HG03025 (cell line): ENCODE data around the gene COX8A.
"Not testable (repeated sequence)": the region's sequence is repeated elsewhere in the genome, so short reads cannot be mapped to it uniquely, and the experiment has no call there.

Source experiments
- ATAC-seq: cut with Tn5 transposase; IDR thresholded peaks from one replicate; pipeline ENCODE4 v1.9.1; 2021; ENCODE audit warnings: mild to moderate bottlenecking, moderate library complexity; ENCODE audit not compliant: unreplicated experiment, low FRiP score

The COX8A gene

DNA sequence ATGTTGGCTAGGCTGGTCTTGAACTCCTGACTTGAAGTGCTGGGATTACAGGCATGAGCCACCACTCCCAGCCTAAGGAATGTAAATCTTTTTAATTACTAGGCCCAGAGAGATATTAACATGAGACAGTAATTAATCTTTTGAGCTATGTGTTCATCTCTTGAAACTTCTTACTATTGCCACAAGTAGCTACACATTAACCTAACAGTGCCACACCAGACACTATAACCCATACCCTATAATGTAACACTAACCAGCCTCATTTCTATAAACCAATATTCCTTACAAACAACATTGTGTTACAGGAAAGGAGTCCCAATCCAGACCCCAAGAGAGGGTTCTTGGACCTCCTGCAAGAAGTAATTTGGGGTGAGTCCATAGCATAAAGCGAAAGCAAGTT, 8.0 kb upstream of the COX8A start:
- ATAC-seq: no peak

DNA sequence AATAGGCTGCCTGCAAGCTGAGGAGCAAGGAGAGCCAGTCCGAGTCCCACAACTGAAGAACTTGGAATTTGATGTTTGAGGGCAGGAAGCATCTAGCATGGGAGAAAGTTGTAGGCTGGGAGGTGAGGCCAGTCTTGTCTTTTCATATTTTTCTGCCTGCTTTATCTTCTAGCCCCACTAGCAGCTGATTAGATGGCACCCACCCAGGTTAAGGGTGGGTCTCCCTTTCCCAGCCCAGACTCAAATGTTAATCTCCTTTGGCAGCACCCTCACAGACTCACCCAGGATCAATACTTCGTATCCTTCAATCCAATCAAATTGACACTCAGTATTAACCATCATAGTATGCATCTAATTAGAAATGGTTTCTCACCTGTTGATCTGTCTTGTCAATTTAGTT, 5.0 kb upstream of the COX8A start:
- no peak for ATAC-seq

DNA sequence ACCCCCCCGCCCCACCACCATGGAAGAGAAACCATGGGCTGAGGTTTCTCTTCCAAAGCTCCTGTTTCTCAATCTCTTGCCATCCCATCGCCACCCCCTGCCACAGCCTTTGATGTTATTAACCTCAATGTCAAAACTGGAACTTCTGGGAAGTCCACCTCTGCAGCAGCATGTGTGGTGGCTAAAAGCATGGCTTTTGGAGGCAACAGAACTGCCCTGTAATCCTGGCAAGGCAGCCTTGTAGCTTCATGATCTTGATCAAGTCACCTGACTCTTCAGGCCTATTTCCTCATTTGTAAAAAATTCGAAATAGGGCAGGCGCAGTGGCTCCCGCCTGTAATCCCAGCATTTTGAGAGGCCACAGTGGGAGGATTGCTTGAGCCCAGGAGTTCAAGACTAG, 3.5 kb upstream of the COX8A start:
- ATAC-seq: no peak

DNA sequence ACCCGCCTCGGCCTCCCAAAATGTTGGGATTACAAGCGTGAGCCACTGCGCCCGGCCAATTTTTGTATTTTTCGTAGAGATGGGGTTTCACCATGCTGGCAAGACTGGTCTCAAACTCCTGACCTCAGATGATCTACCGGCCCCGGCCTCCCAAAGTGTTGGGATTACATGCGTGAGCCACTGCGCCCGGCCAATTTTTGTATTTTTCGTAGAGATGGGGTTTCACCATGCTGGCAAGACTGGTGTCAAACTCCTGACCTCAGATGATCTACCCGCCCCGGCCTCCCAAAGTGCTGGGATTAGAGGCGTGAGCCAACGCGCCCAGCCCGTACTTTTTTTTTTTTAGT, 535 bp upstream of the COX8A start:
- not testable (repeated sequence) for ATAC-seq

DNA sequence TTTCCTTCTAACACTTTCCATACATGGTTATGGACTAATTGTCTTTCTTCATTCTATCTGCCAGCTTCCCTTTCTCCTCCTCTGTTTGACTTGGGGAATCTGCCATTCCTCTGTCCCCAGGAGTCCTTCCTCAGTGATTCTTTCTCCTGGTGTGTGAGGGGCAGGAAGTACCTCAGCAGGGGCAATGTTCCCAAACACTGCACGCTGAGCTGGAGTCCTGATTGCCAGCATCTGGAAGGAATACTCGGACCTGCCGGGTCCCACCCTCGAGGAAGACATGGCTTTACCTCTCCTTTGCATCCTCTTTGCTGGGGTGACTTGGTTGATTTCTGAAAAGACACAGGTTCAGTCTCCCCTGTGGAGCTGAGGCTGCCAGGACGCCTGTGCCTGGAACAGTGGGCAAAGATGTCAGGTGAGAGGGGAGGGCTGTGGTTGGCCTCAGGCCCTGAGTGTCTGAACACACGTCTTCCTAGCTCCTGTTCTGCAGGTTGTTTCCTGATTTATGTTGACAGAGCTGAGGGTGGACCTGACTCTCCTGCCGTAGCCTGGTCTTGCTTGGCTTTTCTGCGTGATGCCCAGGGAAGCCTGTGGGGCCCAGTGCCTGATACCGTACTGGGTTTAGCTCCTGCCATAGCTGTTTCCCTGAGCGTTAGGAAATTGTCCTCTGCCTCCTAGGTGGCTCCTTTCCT, 4.3 kb downstream of the COX8A start:
- ATAC-seq: no peak

DNA sequence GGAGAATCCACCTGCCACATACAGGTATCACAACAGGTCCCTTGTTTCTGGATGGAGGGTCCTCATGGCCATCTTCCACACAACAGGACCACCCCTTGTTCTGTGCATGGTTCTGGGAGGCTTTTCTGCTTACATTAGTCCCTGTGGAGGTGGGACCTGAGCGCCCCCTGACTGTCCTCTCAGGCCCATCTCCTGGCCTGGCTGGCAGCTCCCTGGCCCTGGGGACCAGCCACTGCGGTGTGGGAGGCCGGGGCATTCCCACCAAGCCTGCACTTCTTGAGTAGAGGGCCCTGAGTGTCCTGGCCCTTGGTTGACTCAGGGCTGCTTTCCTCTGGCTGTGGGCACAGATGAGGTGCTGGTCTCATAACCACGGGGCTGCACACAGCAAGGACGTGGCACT, 5.0 kb downstream of the COX8A start:
- ATAC-seq: no peak

DNA sequence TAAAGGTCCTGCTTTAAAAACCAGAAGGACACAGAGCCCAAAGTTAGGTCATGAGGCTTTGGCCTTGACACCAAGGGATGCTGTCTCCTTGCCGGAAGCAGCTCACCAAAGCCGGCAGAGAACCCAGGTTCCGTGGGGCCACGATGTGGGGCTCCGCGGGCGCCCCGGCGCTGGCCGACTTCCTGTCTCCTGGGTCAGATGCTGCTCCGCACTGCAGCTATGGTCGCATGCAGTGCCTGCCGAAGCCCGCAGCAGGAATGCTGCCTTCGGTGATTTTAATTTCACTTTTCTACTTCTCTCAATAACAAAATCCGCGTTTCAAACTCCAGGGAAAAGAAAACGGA, 11.4 kb downstream of the COX8A start:
- ATAC-seq: peak; percentile 32

DNA sequence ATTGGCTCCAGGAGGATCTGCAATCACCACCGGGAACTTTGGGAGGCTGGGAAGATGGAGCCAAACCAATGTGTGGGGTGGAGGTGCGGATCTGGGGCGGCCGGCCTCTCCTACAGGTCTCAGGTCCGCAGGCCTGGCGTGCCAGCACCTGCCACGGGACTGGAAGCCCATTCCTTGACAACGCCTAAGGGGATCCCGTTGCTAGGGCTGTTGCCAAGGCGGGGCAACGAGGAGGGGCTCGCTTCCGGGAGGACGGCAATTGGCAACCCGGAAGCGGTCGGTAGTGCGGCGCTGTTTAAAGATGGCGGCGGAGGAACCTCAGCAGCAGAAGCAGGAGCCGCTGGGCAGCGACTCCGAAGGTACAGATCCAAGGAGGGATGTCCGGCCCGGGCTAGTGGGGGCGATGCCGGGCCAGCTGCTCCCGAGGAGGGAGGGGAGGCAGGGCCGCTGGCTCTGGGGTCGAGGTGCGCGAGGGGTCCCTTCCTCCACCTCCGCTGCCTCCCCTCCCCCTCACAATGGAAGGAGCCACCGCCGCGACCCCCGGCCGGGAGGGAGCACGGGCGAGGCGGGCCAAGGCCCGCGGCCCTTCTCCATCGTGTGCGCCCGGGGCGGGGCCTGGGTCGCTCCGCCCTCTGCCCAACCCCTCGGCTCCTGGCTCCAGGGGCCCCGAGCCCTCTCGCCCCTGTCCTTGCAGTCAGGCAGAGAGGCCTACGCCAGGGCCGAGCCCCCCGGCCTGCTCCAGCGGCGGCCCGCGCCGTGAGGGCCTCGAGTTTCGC, 11.9 kb downstream of the COX8A start, which contains the start of gene OTUB1:
Gene OTUB1 (plus strand): TSS at position 283 of the 776 bp plus-strand sequence. CDS start 19 bp downstream, at position 302.
- ATAC-seq: peak; percentile 79

DNA sequence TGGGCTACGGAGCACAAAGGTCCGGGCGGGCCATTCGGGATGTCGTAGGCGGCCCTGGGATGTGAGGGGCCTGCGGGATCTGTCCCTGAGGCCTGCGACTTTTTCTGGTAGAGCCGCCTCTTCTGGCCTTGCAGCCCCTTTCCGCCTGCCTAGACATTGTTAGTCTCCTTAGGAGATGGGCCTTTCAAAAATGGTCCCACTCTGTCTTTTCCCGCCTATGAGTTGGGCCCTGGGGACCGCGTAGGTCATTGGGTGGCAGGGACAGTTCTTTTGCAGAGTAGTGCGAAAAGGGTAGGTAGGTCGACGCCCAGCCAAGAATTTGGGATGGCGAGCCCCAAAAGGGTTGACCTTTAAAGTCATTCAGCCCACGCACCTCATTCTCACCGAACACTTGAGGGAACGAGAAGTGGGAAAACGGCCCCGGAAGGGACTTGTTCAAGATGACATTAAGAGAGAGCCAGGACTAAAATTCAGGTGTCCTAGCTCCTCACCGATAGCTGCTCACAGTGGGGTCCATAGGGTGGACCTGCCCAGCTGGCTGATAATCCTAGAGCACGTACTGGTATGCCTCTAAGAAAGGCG, 12.6 kb downstream of the COX8A start:
- peak; percentile 4 for ATAC-seq

DNA sequence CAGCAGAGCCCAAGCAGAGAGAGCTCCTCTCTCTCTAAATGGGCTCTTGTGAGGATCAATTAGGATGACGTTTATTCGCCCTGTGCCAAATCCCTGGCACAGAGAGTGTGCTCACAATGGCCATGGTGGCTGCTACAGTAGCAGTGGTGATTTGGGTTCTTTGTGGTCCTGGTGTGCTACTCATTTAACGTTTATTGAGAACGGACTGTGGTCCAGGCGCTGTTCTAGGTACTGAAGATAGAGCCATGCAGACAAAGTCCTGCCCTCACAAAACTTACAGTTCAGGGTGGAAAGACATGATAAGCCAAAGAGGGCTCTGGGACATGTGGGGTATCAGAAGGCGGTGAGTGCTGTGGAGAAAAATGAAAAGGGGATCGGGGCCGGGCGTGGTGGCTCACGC, 17.1 kb downstream of the COX8A start:
- no peak for ATAC-seq

DNA sequence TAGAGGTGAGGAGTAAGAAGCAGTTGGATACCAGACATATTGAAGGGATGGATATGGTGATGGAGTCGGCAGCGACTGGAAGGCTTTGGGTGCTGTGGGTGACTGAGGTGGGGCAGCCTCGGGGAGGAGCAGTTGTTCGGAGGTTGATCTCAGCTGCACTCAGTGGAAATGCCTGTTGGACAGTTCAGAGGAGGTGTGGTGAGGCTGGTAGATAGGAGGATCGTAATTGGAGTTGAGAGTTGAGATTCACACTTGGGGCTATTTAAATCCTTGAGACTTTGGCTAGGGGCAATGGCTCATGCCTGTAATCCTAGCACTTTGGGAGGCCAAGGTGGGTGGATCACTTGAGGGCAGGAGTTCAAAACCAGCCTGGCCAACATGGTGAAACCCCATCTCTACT, 18.7 kb downstream of the COX8A start:
- ATAC-seq: no peak

DNA sequence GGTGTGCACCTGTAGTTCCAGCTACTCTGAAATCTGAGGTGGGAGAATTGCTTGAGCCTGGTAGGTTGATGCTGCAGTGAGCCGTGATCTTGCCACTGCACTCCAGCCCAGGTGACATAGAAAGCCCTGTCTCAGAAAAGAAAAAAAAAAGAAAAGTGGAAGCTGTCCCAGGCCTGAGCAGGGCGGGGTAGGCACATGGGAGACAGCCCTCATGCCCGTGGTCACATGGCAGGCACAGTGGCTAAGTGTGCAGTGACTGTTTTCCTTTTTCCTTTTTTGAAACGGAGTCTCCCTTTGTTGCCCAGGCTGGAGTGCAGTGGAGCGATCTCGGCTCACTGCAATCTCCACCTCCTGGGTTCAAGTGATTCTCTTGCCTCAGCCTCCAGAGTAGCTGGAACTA, 19.6 kb downstream of the COX8A start:
- ATAC-seq: no peak

DNA sequence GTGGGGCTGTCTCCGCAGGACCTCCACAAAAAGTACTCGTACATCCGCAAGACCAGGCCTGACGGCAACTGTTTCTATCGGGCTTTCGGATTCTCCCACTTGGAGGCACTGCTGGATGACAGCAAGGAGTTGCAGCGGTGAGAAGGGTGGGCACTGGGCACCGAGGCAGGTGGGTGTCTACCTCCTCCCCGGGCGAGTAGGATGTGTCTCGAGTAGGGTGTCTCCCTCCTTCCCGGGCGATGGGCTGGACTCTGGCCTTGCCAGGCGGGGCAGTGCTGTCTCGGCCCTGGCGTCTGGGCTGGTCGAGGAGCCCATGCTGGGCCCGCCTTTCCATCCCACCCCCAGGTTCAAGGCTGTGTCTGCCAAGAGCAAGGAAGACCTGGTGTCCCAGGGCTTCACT, 22.1 kb downstream of the COX8A start:
- no peak for ATAC-seq

DNA sequence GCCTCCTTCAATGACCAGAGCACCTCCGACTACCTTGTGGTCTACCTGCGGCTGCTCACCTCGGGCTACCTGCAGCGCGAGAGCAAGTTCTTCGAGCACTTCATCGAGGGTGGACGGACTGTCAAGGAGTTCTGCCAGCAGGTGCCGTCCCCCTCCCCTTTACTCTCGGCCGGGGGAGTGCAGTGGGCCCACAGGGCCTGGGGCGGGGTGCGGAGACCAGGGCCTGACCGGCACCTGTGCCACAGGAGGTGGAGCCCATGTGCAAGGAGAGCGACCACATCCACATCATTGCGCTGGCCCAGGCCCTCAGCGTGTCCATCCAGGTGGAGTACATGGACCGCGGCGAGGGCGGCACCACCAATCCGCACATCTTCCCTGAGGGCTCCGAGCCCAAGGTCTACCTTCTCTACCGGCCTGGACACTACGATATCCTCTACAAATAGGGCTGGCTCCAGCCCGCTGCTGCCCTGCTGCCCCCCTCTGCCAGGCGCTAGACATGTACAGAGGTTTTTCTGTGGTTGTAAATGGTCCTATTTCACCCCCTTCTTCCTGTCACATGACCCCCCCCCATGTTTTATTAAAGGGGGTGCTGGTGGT, 22.8 kb downstream of the COX8A start:
- no peak for ATAC-seq

DNA sequence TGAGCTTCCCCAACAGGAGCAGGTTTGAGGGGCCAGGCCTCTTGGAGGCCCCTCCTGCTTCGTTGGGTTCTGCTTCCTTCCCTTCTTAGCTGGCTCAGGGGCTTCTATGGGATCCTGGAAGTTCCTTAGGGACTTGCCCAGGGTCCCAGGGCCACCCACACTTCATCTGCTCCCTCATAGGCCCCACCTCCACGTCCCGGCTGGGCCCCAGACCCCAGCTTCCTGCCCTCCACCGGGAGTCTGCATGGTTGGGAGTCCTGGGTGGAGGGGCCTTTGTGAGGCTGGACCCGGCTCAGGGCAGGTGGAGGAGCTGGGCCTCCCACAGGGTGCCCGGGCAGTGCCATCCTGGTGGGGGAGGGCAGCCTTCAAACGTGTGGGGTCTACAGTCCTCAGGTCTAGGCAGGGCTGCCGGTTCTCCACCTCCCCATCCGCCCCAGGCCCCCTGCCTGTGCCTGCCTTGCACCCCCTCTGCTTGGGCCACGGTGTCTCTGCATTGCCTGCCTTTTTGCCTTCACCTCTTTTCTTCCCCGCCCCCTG, 23.4 kb downstream of the COX8A start:
- ATAC-seq: no peak

DNA sequence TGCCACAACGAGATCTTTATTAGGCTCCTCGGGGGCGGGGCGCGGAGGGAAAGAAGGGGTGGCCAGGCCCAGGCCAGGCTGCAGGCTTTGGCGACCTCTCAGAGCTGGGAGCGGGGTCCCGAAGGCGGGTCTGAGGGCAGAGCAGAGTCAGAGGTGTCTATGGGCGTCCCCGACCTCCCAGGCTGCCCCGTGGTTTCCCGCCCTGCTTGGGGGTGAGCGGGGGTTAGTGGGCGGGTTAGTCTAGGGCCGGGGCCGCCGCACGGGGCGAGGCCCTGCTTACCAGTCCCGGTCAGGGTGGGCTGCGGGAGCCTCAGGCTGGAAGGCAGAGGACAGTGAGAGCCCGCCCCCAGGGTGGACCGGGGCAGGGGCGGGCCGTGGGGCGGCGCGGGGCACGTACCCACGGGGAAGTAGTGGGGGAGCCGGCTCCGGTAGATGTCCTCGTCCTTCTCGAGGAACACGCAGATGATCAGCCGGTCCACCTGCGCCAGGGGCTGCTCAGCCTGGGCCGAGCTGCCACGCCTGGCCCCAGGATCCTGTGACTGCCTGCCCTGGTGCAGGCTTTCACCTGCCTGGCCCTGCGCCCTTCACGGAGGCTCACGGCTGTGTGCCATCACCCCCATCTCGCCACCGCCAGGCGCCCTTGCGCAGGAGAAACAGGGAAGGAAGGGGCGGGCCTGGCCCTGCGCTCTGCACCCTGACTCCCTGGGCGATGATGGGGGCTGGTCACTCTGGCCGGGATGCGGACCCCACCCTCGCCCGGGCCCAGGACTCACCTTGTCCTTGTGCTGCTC, 24.3 kb downstream of the COX8A start:
- ATAC-seq: no peak

DNA sequence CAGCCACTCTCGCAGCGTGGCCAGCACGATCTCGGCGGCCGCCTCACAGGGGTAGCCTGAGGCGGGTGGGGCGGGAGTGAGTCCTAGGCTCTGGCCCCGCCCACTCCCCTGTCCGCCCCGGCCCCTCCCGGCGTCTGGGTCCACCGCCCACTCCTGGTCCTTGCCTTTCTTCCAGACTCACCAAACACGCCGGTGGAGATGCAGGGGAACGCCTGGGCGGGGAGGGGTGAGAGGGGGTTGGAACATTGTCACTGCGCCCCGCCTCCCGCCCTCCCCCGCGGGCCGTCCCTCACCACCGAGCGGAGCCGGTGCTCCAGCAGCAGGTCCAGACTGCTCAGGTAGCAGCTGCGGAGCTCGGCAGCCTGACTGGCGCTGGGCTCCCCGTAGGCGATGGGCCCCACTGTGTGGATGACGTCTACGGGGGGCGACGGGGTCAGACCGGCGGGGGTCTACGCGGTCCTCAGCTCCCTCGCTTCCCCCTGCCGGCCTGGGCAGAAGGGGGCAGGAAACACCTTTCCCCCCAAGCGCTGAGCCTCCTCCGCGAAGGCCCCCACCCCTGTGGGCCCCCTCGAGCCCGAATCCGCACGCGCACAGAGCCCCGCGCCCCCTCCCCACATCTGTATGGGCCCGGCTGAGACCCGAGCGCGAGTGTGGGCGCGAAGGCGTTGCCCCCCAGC, 25.1 kb downstream of the COX8A start:
- no peak for ATAC-seq

DNA sequence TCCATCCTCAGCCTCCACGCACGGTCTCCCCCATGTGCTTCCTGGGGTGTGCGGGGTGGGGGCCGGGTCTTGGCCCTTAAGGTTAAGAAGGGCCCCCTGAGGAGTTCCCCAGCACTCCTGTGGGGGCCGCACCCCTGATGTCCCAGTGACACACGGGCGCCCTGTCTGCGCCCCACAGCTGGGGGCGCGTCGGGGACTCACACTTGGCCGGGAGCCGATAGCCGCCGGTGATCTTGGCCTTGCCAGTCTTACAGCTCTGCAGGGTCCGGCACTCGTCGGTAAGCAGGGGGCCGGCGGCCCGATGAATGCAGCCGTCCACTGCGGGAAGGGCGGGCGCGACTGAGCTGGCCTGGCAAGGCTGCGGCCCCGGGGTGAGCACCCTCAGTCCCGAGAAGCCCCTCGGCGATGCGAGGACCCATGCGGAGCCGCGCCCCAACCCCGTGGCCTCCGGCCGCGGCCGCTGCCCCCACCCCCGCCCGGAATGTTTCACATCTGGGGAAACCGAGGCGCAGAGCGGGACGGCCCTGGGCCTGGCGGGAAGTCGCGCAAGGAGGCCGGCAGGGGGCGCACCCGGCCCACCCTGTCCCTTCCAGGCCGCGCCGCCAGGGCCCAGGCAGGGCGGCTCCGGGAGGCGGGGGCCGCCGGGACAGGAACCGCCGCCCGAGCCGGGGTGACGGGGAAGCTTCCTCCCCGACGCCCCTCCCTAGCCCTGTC, 25.8 kb downstream of the COX8A start:
- ATAC-seq: peak; percentile 46

DNA sequence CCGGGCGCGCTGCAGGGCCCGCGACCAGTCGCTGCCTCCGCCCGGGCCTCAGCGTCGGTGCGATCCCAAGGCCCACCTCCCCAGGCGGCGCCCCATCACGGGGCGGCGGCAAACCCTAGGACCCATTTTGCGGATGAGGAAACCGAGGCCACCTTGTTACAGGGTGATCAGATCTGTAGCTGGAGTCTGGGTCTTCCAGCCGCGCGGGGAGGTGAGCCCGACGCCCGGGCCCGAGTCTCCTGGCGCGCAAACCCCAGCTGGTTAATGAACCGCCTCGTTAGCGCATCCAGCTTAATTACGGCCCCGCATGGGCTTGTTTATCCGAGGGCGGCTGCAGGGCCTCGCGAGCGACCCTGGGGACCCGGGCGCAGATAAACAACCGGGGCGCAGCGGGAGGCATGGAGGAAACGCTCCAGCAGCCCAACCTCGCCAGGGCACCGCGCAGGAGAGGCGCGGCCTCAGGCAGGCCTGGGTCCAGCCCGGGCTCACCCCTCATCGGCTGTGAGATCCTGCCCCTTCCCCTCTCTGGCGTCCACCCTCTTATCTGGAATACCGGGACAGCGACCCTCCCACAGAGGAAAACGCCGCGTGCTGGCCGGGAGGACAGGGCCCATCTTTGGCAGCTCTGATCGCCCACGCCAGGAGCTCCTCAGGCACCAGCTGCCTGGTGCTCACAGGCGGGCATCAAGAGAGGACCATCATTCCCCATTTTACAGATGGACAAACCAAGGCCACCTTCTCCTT, 26.5 kb downstream of the COX8A start:
- ATAC-seq: no peak
